Stimulated activated CD8-positive, alpha-beta memory T cell treated with anti-CD3 and anti-CD28 coated beads, Interleukin-7, amount 100 ng/mL, for 24 hours (primary cell): ENCODE results near the gene CYB5RL.
"Not testable (repeated sequence)": the region's sequence is repeated elsewhere in the genome, so short reads cannot be mapped to it uniquely, and the experiment has no call there.

Source experiments
- DNase-seq: peaks from one replicate; pipeline ENCODE4 v3.0.0-alpha.2; 2020; ENCODE audit warnings: low read depth

CYB5RL gene

DNA sequence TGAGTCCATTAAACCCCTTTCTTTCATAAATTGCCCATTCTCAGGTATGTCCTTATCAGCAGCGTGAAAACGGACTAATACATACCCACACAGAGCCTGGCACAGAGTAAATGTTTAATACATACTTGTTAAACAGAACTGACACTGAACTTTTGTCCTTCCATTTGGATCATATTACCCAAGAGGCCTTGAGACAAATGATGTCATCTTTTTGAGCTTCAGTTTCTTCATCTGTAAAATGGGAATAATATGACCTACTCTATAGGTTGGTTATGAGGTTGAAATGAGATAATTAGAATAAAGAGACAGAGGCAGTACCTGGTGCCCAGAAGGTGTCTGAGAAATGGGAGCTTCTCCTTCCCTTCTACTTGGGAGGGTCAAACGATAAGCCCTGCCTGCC lies 13.8 kb downstream of the CYB5RL start:
- no peak for DNase-seq

DNA sequence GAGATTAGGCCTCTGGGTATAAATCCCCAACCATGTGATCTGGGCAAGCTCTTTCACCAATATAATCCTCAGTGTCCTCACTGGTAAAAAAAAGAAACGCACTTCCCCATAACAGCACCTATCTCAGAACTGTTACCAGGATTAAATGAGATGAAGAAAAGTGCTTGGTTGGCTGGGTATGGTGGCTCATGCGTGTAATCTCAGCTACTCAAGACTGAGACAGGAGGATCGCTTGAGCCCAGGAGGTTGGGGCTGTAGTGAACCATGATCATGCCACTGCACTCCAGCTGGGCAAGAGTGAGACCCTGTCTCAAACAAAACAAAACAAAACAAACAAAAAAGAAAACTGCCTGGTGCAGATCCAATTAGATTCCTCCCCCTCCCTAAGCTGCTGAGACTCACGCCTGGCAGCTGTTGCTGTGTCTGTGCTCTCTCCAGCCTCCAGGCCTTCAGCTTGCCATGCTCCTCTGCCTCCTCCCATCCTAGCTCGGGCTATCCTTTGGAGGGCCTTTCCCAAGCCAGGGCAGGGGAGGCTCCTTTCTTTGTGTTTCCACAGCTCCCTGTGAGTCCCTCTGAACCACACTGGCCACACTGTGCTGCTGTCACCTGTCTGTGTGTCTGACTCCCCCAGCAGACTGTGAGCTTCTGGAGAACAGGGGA lies 19.0 kb downstream of the CYB5RL start:
- DNase-seq = no peak

DNA sequence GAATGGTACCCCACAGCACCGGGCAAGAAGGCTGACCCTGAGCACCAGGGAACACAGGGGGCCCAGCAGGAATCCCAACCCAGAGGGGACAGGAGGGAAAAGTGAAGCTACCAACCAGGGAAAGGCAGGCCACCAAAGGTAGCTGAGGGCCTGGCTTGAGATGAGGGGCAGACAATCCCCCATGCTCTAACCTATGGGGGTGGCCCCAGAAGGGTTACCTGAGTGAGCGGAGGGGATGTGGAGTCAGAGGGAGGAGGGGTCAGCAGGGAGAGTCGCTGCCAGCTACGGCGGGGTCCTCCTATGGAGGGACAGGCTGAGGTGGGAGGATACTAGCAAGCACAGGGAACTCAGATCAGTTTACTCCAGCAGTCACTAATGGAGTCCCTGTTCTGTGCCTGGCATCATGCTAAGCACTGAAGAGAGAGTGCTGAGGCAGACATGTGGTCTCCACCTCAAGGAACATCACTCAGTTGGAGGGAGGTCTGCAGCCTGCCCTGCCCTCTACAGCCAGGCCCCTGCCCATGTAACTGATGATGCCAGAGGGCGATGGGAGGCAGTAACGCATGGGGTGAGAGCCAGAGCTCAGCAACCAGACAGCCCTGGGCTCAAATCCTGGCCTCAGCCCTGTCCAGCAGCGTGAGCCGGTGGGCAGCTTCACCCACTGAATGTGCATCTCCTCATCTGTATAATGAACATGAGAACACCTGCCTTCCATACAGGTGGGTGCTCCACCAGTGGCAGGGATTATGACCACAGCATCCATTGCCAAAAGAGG lies 21.3 kb downstream of the CYB5RL start:
- DNase-seq = no peak

GRCh38 chr1:54177726-54178125 lies 22.1 kb downstream of the CYB5RL start:
- no peak for DNase-seq

DNA sequence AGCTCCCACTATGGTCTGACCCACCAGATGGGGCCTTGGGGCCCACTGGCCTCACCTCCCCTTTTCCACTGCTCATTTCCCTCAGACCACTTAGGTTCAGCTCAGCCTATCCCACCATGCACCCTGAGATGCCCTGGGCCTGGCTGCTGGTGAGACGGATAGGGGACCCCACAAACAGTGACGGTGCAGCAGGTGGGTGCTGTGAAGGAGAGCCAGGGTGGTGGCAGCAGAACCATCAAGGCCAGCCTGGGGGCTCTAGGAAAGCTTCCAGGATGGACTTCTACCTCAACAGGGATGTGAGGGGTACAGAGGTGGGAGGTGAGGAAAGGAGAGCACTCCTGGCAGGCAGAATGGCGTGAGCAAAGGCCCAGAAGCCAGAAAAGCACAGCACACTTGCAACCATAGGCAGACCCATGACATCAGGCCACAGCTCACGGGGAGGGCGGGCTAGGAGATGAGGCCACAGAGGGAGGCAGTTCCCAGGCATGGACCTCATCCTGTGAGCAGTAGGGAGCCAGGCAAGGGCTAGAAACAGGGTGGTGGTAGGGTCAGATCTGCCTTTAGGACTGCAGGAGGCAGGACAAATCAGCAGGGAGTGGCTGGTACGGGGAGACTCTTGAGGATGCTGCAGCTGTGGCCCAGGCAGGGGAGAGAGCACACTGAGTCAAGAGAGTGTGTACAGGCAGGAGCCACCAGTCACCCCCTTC lies 23.1 kb downstream of the CYB5RL start:
- DNase-seq = no peak

- DNase-seq = no peak
Measured at GRCh38 chr1:54174106-54174505, 25.7 kb downstream of the CYB5RL start.

GRCh38 chr1:54173681-54174080 lies 26.1 kb downstream of the CYB5RL start:
- DNase-seq = no peak

- no peak for DNase-seq
Measured at GRCh38 chr1:54172614-54173599, 26.9 kb downstream of the CYB5RL start.

- DNase-seq = no peak
Measured at GRCh38 chr1:54171606-54172005, 28.2 kb downstream of the CYB5RL start.

- DNase-seq = no peak
Measured at GRCh38 chr1:54171016-54171415, 28.8 kb downstream of the CYB5RL start.

DNA sequence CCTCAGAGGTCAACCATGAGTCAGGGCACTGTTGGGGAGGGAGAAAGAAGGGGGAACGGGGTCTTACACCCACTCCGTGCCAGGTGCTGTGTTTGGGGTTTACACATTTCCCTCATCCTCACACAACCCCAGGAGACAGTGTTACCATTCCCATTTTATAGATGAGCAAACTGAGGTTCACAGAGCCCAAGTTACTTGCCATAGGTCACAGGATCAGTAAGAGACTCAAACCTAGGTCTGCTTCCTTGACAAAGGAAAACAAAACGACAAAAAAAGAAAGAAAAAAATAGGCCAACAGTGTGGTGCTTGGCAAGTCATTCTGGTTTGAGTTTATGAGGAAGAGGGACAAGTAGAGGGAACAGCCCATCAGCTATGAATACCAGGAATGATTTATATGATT lies 30.8 kb downstream of the CYB5RL start:
- DNase-seq = no peak

DNA sequence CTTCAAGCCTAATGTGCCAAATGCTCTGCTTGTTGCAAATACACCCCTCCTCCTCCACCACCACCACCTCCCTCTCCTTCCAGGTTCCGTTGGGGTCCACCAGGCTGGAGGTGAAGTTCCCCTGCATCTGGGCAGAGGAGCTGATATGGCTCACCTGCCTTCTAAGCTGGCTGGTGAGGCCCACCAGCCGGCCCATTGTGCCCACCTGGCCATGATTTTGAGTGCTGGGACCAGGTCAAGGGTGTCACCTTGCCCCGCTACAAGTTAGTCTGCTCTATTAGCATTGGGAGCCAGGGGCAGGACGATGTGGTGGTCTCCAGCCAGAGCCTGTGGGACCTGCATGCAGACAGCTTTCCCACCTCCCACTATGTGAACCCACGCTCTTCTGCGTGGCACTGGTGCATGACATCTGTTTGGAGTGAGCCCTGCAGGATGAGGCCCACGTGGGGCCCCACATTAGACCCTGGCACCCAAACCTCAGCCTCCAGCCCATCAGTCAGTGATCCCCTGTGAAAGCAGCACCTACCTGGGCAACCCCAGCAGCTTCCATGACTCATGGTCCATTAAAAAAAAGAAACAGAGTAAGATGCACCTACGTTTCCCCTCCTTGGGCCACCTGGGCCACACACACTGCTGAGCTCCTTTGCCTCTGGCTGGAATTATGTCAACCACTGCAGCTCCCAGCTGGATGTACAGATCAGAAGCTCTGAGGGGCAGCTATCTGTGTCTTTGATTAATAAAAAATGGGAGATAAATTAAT lies 31.4 kb downstream of the CYB5RL start:
- no peak for DNase-seq

DNA sequence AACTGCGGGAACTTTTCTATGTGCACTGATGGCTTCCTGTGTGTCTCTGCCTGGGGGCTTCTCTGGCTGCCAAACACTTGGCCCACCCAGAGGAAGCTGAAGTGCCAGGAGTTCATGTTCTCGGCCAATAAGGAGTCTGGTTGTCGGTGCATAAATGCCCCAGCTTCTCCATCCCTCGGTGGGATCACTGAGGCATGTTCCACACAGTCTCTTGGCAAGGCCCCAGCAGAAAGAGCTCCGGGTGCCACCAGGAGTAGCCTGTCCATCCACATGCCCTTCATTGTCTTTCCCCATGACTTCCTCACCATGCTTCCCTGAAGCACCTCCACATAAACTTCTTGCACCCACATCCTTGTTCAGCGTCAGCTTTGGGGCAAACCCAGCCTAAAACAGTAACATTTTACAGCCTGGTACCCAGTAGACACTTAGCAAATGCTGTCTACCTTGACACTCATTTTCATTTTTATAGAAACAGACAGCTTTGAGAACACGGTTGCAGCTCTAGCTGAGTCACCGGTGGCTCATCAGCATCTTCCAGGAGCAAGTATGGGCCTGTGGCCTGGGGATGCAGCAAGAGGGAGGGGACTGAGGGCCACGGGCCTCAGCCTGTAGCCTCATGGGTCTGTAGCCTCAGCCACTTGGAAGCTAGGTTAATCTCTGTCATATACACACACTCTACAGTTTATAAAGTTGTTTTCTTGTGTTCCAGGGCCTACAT lies 32.2 kb downstream of the CYB5RL start:
- no peak for DNase-seq

DNA sequence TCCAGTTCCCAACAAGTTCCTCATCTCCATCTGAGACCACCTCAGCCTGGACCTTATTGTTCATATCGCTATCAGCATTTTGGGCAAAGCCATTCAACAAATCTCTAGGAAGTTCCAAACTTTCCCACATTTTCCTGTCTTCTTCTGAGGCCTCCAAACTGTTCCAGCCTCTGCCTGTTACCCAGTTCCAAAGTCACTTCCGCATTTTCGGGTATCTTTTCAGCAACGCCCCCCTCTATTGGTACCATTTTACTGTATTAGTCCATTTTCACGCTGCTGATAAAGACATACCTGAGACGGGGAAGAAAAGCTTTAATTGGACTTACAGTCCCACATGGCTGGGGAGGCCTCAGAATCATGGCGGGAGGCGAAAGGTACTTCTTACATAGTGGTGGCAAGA lies 33.5 kb downstream of the CYB5RL start:
- not testable (repeated sequence) for DNase-seq

- no peak for DNase-seq
Measured at GRCh38 chr1:54165146-54165545, 34.7 kb downstream of the CYB5RL start.

- no peak for DNase-seq
Measured at GRCh38 chr1:54163573-54163972, 36.3 kb downstream of the CYB5RL start.

DNA sequence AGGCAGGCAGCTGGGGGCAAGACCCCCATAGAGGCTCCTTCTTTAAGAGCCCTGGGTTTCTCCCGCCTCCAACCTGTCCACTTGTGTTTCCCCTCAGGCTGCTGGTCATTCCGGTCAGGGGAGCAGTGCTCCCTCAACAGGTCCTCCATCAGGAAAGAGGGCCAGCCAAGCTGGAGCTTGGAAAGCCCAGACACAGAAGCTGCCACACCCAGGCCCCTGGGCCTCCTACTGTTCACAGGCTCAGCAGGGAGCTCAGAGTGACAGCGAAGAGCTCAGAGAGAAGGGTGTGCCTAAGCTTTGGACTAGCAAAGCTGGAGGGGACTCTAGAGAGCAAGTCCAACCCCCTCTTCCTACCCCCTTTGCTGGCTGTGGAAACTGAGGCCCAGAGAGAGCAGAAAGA lies 36.8 kb downstream of the CYB5RL start:
- DNase-seq = no peak

GRCh38 chr1:54161495-54162168 lies 38.2 kb downstream of the CYB5RL start:
- no peak for DNase-seq

DNA sequence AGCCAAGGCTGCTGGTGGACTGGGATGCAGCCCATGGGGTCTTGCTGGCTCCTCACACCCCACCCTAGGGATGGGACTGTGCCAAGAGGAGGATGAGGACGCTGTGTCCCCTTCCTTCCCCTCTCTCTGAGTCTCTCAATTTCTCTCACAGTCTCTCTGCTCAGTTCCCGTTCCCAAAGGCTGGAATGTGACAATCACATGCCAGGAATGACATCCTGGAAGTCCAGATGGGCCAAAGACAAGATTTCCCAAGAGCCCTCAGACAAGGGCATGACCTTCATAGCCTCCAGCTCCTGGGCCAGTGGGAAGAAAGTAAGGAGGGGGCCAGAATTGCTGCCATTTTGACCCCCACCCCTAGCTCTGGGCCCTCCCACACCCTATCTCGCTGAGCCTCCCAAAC lies 39.5 kb downstream of the CYB5RL start:
- no peak for DNase-seq

DNA sequence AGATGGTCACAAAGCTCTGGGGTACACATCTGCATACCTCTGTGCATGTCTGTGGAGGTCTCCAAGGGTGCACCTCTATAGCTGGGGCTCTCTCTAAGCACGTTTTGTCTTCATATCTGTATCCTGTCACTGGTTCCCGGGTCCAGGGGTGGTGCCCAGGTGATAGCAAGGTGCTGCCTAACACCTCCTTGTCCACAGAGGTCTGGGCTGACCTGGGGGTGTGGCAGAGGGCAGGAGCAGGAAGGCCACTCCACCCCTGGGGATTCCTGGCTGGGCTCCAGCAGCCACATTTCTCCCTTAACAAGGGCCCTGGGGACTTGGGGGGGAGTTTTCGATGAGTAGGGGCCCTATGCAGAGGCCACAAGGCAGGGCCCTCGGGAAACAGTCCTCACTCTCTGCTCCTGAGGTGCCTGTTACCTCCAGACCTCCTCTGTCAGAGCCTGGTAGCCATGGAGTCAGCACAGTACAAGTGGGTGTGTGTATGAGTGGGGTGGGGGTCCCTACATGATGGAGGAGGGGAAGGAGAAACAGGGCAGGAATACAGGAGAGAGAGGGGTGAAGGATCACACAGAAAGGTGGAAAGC lies 40.0 kb downstream of the CYB5RL start:
- no peak for DNase-seq
